Measurements from ENCODE around the gene TANK.
"Not testable (repeated sequence)": the region's sequence is repeated elsewhere in the genome, so short reads cannot be mapped to it uniquely, and the experiment has no call there.

TANK gene

DNA sequence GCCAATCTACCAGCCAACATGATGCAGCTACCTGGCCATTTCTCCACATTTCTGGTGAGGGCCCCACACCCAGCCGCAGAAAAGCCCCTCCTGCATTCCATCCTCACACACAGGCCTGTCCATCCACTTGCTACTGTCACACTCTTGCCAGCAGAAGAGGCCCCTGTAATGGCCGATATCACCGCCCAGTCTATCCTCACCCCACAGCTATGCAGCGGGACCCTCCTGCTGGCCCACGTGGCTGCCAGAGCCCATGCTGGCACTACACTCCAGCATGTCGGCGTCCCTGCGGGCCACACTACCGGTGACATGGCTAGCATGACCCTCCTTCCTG lies 122.0 kb downstream of the TANK start:
- not testable (repeated sequence) for FAIRE-seq; DNase-seq (ENCODE audit: insufficient read length, low spot score)

DNA sequence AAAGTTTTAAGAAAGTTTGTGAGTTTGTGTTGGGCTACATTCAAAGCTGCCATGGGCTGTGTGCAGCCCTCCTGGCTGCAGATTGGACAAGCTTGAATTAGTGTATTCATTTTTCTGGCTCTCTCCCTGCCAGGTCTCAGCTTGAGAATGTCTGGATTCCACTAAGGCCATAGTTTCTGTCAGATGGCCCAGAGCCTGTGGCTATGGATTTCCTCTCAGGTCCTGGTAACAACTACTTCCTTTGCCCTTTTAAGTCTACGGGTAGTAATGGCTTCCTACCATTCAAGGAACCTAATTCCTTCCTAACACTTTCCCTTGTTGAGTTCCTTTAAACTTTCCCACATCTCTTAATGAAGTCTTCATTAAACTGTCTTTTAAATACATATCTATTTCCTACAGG lies 123.7 kb downstream of the TANK start:
- no peak for TF ChIP-seq POLR2A (IDR thresholded peaks at IDR 0.05; ENCODE audit: low read depth, low read length)
- DNase-seq (ENCODE audit: insufficient read length, low spot score), result no peak
- FAIRE-seq, result no peak

Data from H54 (cell line).